ENCODE data around the gene SPNS2.
A peak's percentile ranks its signal among the peaks of the same experiment; 100 is the strongest.

Gene SPNS2

DNA sequence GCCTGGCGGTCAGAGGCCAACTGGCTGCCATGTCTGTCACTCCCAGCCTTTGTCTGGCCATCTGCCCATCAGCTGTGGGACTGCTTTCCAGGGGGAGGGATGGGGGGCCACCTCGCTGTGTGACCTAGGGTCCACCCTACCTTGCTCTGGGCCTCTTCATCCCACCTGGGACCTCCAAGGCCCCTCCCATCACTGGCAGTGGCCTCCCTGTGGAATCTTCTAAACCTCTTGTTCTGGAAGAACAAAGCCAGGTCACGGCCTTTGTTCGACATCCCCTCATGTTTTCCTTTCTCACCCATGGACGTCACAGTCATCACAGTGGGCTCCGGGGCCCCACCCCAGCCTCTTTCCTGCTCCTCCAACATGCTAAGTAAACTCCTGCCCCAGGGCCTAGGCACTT, 24.0 kb downstream of the SPNS2 start:
- DNase-seq: no peak

DNA sequence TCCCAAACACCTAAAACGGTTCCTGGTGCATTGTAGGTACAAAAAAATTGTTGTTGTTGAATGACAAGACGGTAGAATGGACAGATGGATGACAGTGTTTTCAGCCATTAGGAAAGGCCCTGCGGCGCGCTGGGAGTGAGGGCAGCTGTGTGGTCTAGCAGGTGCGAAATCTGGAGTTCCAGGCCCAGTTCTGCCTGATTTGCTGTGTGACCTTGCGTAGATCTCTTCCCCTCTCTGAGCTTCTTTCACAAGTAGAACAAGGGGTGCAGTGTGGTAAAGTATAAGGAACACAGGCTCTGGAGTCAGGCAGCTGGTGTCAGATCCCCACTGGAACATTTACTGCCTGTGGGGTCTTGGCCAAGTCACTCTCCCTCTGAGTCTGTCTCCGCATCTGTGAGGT, 25.3 kb downstream of the SPNS2 start:
- DNase-seq: no peak

DNA sequence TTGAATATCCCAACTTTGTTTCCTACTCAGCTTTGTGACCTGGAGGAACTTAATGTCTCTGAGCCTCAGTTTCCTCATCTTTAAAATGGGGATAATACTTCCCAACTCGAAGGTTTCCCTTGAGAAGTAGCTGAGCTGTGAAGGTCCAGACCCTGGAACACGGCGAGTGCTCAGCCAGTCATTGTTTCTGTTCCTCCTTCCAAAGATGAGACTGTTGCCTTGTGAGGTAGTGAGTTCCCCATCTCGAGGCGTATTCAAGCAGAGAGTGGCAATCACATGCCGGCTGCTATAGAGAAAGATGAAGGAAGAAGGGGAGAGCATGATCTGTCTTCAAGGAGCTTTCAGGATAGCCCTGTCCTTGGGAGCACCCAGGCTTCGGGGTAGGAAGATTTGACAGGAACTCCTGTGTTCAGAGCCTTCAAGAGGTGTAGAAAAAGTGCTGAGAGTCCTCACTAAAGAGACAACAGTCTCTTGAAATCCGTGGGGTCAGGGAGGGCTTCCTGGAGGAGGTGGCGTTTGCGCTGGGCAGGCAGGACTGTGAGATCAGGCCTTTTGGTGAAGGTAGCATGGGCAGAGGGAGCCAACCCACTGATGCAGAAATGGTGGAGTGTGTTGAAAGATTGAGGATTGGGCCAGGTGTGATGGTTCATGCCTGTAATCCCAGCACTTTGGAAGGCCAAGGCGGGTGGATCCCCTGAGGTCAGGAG, 27.2 kb downstream of the SPNS2 start:
- no peak for DNase-seq

GRCh38 chr17:4527134-4527533, 28.5 kb downstream of the SPNS2 start:
- DNase-seq: no peak

- DNase-seq: no peak
Observed at GRCh38 chr17:4527566-4528125, 29.0 kb downstream of the SPNS2 start.

DNA sequence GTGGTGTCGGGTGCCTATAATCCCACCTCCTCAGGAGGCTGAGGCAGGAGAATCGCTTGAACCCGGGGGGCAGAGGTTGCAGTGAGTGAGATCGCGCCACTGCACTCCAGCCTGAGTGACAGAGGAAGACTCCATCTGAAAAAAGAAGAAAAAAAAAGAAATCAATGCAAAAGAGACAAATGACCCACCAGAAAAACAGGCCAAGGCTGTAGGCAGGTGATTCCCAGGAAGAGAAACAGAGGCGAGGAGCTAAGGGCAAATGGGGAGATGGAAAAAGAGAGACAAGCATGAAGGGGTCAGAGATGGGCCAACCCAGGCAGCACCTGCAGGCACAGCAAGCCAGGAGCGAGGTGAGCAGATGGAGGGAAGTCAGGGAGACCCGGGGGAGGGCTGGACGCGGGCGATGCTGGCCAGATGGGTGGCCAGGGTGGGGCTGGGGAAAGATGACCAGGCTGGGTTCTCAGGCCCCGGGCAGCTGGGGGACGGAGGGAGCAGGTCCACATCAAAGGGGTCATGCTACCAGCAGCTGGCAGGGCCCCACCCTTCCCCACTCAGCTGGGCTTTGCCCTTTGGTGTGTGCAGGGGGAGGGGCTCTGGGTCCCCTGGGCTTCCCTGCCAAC, 31.0 kb downstream of the SPNS2 start:
- no peak for DNase-seq

GRCh38 chr17:4530799-4531730, 32.4 kb downstream of the SPNS2 start:
- no peak for DNase-seq

- no peak for DNase-seq
Observed at GRCh38 chr17:4531988-4532736, 33.5 kb downstream of the SPNS2 start.

GRCh38 chr17:4532860-4533522, 34.3 kb downstream of the SPNS2 start:
- DNase-seq: no peak

GRCh38 chr17:4533523-4534504, 35.1 kb downstream of the SPNS2 start:
- DNase-seq: peak; percentile 16

GRCh38 chr17:4534515-4534914, 35.8 kb downstream of the SPNS2 start:
- no peak for DNase-seq

DNA sequence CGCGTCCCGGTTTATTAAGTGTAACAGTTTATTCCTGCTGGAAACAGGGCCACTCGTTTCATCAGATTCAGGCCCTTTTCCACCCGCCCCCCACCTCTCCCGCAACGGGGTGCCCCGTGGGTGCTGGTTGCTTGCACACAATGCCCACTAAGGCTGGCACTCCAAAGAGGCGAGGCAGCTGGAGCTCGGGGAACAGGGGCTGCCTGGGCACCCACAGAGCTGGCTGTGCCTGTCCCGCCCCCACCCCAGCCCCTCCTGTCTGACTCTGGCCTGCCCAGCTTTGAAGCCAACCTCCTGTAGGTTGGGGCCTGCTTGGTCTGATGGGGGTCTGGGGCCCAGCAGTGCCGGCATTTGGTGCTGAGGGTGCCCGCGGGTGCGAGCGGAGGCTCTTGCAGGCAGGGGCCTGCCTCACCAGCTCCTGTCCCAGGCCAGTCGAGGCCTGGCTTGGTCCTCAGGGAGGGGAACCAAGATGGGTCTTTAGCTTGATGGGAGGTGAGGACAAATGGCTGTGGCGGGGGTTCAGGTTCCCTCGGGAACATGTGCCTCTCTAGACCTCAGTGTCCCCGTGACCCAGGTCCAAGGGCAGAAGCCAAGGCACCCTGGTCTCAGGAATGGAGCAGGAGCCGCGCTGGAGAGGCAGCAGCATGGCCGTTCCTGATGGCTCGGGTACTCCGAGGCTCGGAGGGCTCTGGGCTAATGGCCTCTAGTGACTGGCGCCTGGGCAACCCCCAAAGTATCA, 36.4 kb downstream of the SPNS2 start:
- DNase-seq: no peak

DNA sequence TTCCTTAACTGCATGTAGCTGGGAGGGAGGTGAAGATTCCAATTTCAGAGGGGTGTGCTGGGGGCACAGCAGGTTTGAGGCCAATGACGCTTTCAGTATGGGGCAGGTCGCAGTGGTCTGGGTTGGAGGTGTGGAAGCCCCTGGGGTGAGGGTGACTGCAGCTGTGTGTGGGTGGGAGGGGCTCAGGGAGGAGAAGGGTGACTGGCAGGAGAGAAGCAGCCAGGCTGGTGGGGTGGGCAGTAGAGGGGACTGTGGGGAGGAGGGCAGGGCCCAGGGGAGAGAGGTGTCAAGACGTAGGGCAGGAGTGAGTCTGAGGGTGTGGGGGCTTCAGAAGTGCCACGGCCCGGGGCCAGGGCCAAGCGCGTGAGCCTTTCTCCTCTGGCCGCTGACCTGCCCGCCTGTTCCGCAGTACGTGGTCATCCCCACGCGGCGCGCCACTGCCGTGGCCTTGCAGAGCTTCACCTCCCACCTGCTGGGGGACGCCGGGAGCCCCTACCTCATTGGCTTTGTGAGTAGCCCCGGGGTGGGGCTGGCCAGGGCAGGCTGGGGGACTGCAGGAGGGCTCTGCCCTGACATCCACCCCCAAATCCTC, 37.1 kb downstream of the SPNS2 start:
- DNase-seq: no peak

DNA sequence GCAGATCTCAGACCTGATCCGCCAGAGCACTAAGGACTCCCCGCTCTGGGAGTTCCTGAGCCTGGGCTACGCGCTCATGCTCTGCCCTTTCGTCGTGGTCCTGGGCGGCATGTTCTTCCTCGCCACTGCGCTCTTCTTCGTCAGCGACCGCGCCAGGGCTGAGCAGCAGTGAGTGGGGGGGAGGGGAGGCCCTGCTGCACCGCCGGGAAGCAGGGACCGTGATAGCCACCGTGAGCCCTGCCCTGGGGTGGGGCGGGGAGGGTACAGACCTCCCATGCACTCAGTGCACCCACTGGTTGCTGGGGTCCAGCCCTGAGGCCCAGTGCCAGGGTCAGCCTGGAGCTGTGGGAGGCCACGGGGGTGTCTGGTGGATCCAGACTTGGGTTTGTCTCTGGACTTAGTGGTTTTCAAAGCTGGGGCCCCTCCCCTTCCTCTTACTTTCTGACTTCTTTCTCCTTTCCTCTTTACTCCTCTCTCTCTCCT, 37.6 kb downstream of the SPNS2 start:
- DNase-seq: no peak

- no peak for DNase-seq
Observed at GRCh38 chr17:4536742-4537411, 38.2 kb downstream of the SPNS2 start.

GRCh38 chr17:4537451-4538235, 39.0 kb downstream of the SPNS2 start:
- peak; percentile 71 for DNase-seq

DNA sequence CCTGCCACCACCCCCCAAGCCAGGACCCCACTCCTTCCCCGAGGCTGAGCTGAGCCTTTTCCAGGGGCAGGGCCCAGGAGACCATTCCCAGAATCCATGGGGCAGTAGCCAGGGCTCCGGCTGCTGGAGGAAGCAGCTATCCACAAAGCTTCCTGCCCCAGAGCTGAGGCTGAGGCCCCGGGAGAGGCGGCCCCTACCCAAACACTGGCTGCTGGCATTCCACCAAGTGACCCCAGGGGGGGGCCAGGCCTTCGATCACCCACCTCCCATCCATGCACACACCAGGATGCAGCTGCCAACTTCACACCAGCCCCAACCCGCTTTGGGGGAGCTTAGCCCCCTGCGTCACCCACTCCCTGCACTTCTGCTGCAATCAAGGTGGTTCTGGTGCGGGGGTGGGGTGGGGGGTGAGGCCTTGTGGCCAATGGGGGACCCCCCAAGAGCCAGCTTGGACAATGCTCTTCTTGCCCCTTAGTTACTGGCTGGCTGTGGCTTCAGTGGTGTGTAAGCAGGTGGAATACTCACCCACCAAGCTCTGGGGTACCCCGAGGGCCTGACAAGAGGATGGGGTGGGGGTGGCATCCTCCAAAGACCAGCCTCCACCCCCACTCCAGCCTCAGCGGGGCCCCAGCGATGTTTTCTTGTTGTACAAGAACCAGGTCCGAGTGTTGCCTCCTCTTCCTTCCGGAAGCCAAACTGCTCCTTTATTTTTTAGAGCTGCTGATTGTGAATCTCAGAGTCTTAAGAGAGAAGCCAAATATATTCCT, 39.7 kb downstream of the SPNS2 start:
- DNase-seq: no peak

All from NCI-H1694 treated with DMSO at 0.1 percent for 48 hours (cell line).